NCI-H2227 (cell line): ENCODE results near the gene CRB1.

Experiments
- DNase-seq: peaks from one replicate; lab custom pipeline; 2025; ENCODE audit not compliant: unreplicated experiment; lab: John Stamatoyannopoulos, UW

Gene CRB1

GRCh38 chr1:197268012-197268411 is at the start of gene CRB1:
CRB1 (plus strand) TSS chr1:197268252; CDS start chr1:197268413, 161 bp downstream.
- DNase-seq, result peak; percentile 48

DNA sequence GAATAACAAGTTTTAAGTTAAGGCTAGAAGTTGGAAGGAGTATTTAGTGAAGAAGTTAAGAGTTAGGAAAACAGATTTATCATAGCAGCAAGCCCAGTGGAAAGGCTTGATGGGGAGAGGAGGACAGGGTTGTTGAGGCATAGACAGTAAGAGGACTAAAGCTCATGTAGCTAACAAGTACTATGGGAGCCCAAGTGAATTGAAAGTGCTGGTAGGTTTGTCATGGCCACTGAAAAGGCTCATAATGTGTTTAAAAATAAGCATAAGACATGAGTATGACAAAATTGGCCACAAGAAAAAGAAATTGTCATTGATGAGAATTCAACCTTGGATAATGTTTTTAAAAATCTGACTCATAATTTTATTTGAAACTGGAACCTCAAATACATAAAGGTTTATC is 49.2 kb upstream of the CRB1 start:
- DNase-seq, result no peak

DNA sequence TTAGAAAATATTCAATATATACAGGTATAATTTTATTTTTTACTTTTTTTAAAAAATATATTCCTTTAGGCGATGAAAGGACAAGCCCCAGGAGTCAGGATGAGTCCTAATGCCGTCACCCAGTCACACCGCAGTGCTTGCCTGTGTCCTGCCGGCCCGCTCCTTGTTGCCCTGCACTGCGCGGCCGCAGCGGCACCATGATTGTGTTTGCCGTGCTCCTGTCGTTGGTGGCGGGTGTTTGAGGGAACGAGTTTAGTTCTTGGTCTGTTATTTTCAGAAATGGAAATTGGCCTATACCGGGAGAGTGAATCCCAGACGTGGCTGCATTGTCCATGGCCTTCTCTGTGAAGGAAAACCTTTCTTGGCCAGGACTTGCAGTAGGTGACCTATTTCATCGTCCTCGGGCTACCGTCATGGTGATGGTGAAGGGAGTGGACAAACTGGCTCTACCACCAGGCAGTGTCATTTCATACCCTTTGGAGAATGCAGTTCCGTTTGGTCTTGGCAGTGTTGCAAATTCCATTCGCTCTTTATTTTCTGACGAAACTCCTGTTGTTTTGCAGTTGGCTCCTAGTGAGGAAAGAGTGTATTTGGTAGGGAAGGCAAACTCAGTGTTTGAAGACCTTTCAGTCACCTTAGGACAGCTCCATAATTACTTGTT is 45.9 kb upstream of the CRB1 start:
- no peak for DNase-seq

GRCh38 chr1:197222780-197223179 is 45.3 kb upstream of the CRB1 start:
- no peak for DNase-seq

GRCh38 chr1:197224160-197224559 is 43.9 kb upstream of the CRB1 start:
- DNase-seq, result no peak

GRCh38 chr1:197225611-197226010 is 42.4 kb upstream of the CRB1 start:
- peak; percentile 34 for DNase-seq

DNA sequence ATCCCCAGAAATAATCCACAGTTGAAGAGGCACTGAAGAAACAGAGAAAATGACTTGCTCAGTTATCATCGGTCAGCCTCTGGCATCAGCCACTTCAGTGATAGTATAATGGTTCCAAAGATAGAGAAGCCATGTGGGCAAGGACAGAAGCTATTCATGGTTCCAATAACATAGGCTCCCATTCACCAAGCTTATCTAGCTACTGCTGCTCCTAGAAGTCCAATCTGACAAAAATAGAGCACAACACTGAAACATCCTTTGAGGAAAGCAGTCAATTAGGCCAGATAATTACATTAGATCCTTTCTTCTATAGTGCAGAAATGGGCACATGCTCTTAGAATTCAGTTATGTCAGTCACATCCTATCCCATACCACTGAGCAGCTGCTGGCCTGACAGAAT is 33.5 kb upstream of the CRB1 start:
- no peak for DNase-seq

GRCh38 chr1:197235355-197235754 is 32.7 kb upstream of the CRB1 start:
- DNase-seq, result no peak

DNA sequence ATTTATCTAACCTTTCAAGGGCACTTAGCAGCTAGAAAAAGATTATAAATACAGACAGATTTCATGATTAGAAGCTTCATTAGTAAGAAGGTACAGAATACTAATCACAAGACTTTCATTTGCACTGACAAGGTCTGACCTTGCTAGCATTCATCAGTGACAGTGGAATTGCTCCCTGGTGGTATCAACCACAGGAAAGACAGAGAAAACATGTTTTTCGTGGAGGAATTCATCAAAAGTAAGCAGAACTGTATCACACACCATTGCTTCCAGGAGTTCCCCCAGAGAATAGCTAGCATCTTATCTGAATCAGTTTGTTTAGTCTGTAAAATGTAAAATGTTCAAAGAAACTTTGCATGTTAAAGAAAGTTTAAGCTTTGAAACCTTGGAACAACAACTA is 20.6 kb upstream of the CRB1 start:
- DNase-seq, result no peak

DNA sequence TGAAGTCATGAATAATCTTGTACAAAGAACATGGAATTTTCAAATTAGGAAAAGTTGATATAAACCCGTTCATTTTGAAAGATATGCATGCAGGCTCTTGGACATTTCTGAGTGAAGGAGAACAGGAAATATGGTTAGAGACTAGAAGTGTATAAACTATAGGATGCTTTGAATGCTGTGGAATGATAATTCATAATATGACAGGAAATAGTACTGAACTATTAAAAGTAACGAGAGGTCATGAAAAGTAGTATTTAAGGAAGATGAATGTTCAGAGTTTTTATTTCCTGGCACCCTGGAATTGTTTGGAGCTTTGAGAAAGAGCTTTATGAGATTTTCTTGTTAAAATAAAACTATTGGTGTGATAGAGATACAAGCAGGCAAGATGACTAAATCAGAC is 18.7 kb upstream of the CRB1 start:
- no peak for DNase-seq

GRCh38 chr1:197250616-197251015 is 17.4 kb upstream of the CRB1 start:
- no peak for DNase-seq

DNA sequence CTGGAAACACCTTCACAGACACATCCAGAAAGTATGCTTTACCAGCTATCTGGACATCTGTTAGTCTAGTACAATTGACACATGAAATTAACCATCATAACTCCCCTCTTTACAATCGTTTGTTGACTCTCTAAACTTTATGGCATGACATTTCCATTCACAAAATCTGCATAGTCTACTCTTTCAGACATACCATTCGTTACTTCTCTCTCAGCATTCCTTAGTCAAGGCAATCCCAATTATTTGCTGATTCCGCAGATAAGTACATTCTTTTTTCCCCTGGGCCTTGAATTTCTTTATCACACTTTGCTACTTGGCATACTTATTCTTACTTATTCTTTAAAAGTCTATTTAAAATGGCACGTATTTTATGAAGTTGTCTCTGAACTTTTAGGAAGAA is 15.1 kb upstream of the CRB1 start:
- DNase-seq, result no peak

- no peak for DNase-seq
Observed at GRCh38 chr1:197254866-197255265, 13.2 kb upstream of the CRB1 start.

DNA sequence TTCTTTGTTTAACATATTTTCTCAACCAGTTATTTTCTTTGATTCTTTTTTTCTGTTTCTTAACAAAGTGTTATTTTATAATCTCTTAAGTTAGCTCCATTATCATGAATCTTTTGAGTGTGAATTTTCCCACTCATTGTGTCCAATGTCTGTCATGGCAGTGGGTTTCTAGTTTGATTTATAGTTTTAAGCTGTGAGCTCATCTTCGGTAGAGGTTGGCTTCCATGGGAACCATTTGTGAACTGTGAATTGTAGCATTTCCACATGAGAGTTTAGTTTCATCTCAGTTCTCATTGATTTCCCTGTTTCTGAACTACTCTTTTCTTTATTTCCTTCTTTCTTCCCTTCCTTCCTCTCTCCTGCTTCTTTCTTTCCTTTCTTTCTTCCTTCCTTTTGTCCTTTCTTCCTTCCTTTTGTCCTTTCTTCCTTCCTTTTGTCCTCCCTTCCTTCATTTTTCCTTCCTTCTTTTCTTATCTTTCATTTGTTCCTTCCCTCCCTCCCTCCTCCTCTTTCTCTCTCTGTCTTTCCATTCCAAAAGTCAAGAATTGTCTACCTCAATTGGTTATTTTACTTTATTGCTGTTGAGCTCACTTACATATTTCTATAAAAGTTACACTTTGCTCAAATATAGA is 3.0 kb upstream of the CRB1 start:
- DNase-seq, result no peak

DNA sequence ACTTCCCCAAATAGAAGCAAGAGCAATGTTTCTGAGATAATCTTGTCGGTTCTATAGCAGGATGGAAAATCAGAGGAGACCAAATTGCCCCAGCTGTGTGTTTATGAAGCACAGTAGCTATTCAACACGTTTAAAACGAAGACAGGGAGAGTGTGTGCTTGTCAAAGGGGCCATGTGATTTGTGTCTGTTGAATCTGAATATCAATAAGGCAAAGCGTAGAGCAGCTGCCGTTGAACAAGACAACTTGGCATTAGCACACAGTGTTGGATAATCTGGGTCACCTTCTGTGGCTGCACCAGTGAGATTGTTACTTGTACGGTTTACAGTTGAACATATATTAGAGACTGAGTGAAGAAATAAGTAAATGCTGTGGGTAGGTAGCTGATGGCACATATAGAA is 1.0 kb downstream of the CRB1 start:
- DNase-seq, result peak; percentile 64

DNA sequence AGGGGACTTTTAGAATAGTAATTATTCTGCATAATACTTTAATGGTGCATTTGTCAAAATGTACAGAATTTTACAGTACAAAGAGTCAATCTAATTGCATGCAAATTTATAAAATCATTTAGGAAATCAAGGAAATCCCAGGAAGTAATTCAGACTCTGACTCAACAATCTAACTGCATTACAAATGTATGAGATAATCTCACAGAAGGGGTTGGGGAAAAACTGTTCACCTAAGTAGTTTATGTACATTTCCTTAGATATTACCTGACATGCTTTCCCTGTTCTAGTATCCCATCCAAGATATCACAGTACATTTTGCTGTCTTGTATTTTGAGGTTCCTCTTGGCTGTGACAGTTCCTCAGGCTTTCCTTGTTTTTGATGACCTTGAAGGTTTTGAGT is 4.7 kb downstream of the CRB1 start:
- DNase-seq, result no peak

- no peak for DNase-seq
Observed at GRCh38 chr1:197277166-197277565, 9.1 kb downstream of the CRB1 start.

DNA sequence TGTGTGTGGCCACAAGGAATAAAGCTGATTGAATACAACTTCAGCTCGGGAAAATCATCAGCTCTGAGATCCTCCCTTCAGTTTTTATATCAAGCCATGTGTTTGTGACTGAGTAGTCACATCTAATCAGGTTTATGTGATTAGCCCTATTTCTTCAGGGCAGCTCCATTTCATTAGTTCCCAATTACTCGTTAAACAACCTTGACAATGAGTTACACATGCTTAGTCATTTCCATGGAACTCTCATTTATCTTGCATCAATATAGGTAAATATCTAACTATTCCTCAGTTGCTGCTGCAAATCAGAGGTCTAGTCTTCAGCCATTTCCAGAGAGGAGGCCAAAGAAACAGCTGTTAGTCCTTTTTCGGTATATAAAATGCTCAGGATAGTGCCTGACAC is 16.3 kb downstream of the CRB1 start:
- DNase-seq, result no peak

GRCh38 chr1:197284966-197285365 is 16.9 kb downstream of the CRB1 start:
- no peak for DNase-seq

- no peak for DNase-seq
Observed at GRCh38 chr1:197285526-197286205, 17.6 kb downstream of the CRB1 start.

- no peak for DNase-seq
Observed at GRCh38 chr1:197286634-197287033, 18.6 kb downstream of the CRB1 start.

GRCh38 chr1:197287863-197288262 is 19.8 kb downstream of the CRB1 start:
- no peak for DNase-seq
